ENCODE data around the gene VIPR2.

DNA sequence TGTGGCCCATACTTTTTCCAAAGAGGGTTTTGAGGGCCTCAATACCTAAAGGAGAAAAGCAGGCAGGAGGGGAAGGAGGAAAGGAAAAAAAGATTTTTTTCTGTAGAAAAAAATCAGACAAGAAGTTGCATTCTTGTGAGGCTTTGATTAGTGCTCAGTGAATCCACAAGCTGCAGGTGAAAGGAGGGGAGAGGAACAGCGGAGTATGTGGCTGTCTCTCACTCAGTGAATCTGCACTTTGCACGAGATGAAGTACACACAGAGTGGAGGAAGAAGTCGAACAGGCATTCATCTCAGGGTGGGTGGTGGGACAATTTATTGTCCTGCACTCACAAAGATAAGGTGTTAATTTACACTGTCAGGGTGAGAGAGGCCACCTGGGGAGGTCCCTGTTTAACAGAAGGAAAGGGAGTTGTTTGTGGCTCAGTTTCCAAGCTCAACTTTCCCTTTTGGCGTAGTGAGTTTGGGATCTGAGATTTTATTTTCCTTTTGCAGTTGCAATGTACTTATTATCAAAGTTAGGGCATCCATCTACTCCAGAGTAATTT, 49.0 kb upstream of the VIPR2 start:
- TF ChIP-seq POLR2A (IDR thresholded peaks at IDR 0.05) = no peak
- TF ChIP-seq, protein P1, sequence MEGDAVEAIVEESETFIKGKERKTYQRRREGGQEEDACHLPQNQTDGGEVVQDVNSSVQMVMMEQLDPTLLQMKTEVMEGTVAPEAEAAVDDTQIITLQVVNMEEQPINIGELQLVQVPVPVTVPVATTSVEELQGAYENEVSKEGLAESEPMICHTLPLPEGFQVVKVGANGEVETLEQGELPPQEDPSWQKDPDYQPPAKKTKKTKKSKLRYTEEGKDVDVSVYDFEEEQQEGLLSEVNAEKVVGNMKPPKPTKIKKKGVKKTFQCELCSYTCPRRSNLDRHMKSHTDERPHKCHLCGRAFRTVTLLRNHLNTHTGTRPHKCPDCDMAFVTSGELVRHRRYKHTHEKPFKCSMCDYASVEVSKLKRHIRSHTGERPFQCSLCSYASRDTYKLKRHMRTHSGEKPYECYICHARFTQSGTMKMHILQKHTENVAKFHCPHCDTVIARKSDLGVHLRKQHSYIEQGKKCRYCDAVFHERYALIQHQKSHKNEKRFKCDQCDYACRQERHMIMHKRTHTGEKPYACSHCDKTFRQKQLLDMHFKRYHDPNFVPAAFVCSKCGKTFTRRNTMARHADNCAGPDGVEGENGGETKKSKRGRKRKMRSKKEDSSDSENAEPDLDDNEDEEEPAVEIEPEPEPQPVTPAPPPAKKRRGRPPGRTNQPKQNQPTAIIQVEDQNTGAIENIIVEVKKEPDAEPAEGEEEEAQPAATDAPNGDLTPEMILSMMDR (IDR thresholded peaks at IDR 0.05 in 8 of 11, conservative IDR thresholded peaks at IDR 0.05 in 3 of 11) = no peak
